ENCODE results near the gene ST3GAL4. TPM values are rescaled to one million over a fixed set of nuclear protein-coding genes. Genes with fewer than 3 reads are reported as not detected.
A peak's percentile ranks its signal among the peaks of the same experiment; 100 is the strongest.
"Not testable (repeated sequence)": the region's sequence is repeated elsewhere in the genome, so short reads cannot be mapped to it uniquely, and the experiment has no call there.

The ST3GAL4 gene
- total RNA-seq, 1 donor from 2014 or later: 22.4 TPM

- Mint-ChIP-seq H3K4me3 (no peak overlapping the region), H3K4me1 (peaks cover 20% of the 10 kb centered on the region), H3K27ac (ENCODE audit: unreplicated experiment) (peak overlapping the region; percentile 50), H3K27me3 (ENCODE audit: low read depth) (no peaks in the 10 kb centered on the region), H3K36me3 (ENCODE audit: low read depth) (no peaks in the 10 kb centered on the region), H3K9me3 (no peaks in the 10 kb centered on the region)
- no peak for DNase-seq (ENCODE audit: low read depth, low spot score)
- no peak for TF ChIP-seq CTCF (conservative IDR thresholded peaks at IDR 0.05)
Observed at GRCh38 chr11:126393143-126393542, 37.7 kb downstream of the ST3GAL4 start.

GRCh38 chr11:126394036-126394435, 38.5 kb downstream of the ST3GAL4 start:
- Mint-ChIP-seq H3K4me1 (peaks cover 20% of the 10 kb centered on the region), H3K4me3 (no peak overlapping the region), H3K36me3 (ENCODE audit: low read depth) (peaks cover 2% of the 10 kb centered on the region), H3K9me3 (no peaks in the 10 kb centered on the region), H3K27me3 (ENCODE audit: low read depth) (no peaks in the 10 kb centered on the region), H3K27ac (ENCODE audit: unreplicated experiment) (no peak overlapping the region)
- no peak for DNase-seq (ENCODE audit: low read depth, low spot score)
- TF ChIP-seq CTCF (conservative IDR thresholded peaks at IDR 0.05): no peak

- H3K27ac Mint-ChIP-seq (ENCODE audit: unreplicated experiment); DNase-seq (ENCODE audit: low read depth, low spot score); H3K9me3 Mint-ChIP-seq; H3K36me3 Mint-ChIP-seq (ENCODE audit: low read depth); H3K27me3 Mint-ChIP-seq (ENCODE audit: low read depth); H3K4me3 Mint-ChIP-seq: not testable (repeated sequence)
- H3K4me1 Mint-ChIP-seq: peaks cover 20% of the 10 kb centered on the region
Observed at GRCh38 chr11:126394634-126395072, 39.2 kb downstream of the ST3GAL4 start.

GRCh38 chr11:126395784-126396183, 40.3 kb downstream of the ST3GAL4 start:
- H3K27me3 Mint-ChIP-seq (ENCODE audit: low read depth); H3K4me3 Mint-ChIP-seq; H3K36me3 Mint-ChIP-seq (ENCODE audit: low read depth); H3K9me3 Mint-ChIP-seq; DNase-seq (ENCODE audit: low read depth, low spot score); H3K27ac Mint-ChIP-seq (ENCODE audit: unreplicated experiment): not testable (repeated sequence)
- peaks cover 21% of the 10 kb centered on the region for H3K4me1 Mint-ChIP-seq

GRCh38 chr11:126396266-126396665, 40.8 kb downstream of the ST3GAL4 start:
- H3K4me3 Mint-ChIP-seq; DNase-seq (ENCODE audit: low read depth, low spot score); H3K9me3 Mint-ChIP-seq; H3K36me3 Mint-ChIP-seq (ENCODE audit: low read depth); H3K27me3 Mint-ChIP-seq (ENCODE audit: low read depth); H3K27ac Mint-ChIP-seq (ENCODE audit: unreplicated experiment): not testable (repeated sequence)
- H3K4me1 Mint-ChIP-seq: peaks cover 23% of the 10 kb centered on the region

- Mint-ChIP-seq H3K27me3 (ENCODE audit: low read depth) (no peaks in the 10 kb centered on the region), H3K4me1 (peaks cover 28% of the 10 kb centered on the region), H3K27ac (ENCODE audit: unreplicated experiment) (no peak overlapping the region), H3K9me3 (peaks cover 2% of the 10 kb centered on the region), H3K4me3 (no peak overlapping the region), H3K36me3 (ENCODE audit: low read depth) (peaks cover 2% of the 10 kb centered on the region)
- no peak for DNase-seq (ENCODE audit: low read depth, low spot score)
- no peak for TF ChIP-seq CTCF (conservative IDR thresholded peaks at IDR 0.05)
Observed at GRCh38 chr11:126396965-126397364, 41.5 kb downstream of the ST3GAL4 start.

- H3K27me3 Mint-ChIP-seq (ENCODE audit: low read depth): no peaks in the 10 kb centered on the region
- H3K9me3 Mint-ChIP-seq: peaks cover 2% of the 10 kb centered on the region
- H3K27ac Mint-ChIP-seq (ENCODE audit: unreplicated experiment): no peak overlapping the region
- H3K4me3 Mint-ChIP-seq: no peak overlapping the region
- DNase-seq (ENCODE audit: low read depth, low spot score): no peak
- no peak for TF ChIP-seq CTCF (conservative IDR thresholded peaks at IDR 0.05)
- peaks cover 2% of the 10 kb centered on the region for H3K36me3 Mint-ChIP-seq (ENCODE audit: low read depth)
- peaks cover 24% of the 10 kb centered on the region for H3K4me1 Mint-ChIP-seq
Observed at GRCh38 chr11:126398296-126398695, 42.8 kb downstream of the ST3GAL4 start.
